Endothelial cell of umbilical vein (primary cell): ENCODE results near the gene CTSC. TPM values are rescaled to one million over a fixed set of nuclear protein-coding genes. Genes with fewer than 3 reads are reported as not detected.

Source experiments
- BruUV-seq: library from RNA; stranded (reverse); fragments of 400-500 nt; replicated peaks from 2 replicates; lab custom pipeline; 2021; lab: Mats Ljungman, UMichigan
- CTCF ChIA-PET: fragments of 300-600, 350-600 bp; sonication (Branson Sonifier 250); formaldehyde crosslinking; loops from one replicate; lab custom pipeline; 2021; ENCODE audit warnings: antibody characterized with exemption, inconsistent platforms; lab: Charles Lee
- POLR2A ChIA-PET: fragments of 300-600, 350-600 bp; sonication (Branson Sonifier 250); formaldehyde crosslinking; loops from one replicate; lab custom pipeline; 2021; ENCODE audit warnings: antibody characterized with exemption, inconsistent platforms; lab: Charles Lee
- DNase-seq: peaks from one replicate; pipeline ENCODE4 v3.0.0-alpha.2; 2011; ENCODE audit warnings: low read depth, low spot score
- FAIRE-seq: peaks from 2 replicates; lab custom pipeline; 2011; peaks lifted over from hg19 to GRCh38; lab: Jason Lieb, UNC
- H2AFZ ChIP-seq: 2 replicates; pipeline ENCODE4 v1.6.0; 2012; ENCODE audit warnings: low read depth, low read length, control low read depth, inconsistent platforms
- H3K27ac ChIP-seq: 2 replicates; pipeline ENCODE4 v1.5.1; 2011; ENCODE audit warnings: low read depth, mild to moderate bottlenecking, control low read depth, low read length, moderate library complexity; ENCODE audit not compliant: insufficient read depth
- H3K27me3 ChIP-seq, 2 experiments: 2 replicates each; pipeline versions ENCODE4 v1.6.0 to v1.6.1; 2011; ENCODE audit warnings: low read length in 2 of 2, mixed read lengths in 1 of 2; ENCODE audit not compliant: control insufficient read depth in 2 of 2, insufficient read depth in 2 of 2
- H3K36me3 ChIP-seq, 2 experiments: 2 replicates in 1 of 2; 3 replicates in 1 of 2; pipeline ENCODE4 v1.5.1; 2011; ENCODE audit warnings: low read length in 2 of 2, mild to moderate bottlenecking in 1 of 2, moderate library complexity in 1 of 2; ENCODE audit not compliant: control insufficient read depth in 2 of 2, insufficient read depth in 2 of 2; ENCODE audit errors: extremely low read depth in 1 of 2
- H3K4me1 ChIP-seq: 3 replicates; pipeline ENCODE4 v1.5.1; 2011; ENCODE audit warnings: mild to moderate bottlenecking, low read length; ENCODE audit not compliant: control insufficient read depth, insufficient read depth; ENCODE audit errors: extremely low read depth
- H3K4me2 ChIP-seq: 2 replicates; pipeline ENCODE4 v1.6.1; 2011; ENCODE audit warnings: low read length, control low read depth, mixed read lengths; ENCODE audit not compliant: insufficient read depth
- H3K4me3 ChIP-seq, 3 experiments: fragments of 200-600 bp in 1 of 3; sonication (generic), shearing (Covaris generic) in 1 of 3; replicated peaks in 1 of 3; 2 replicates each; pipeline ENCODE4 v1.5.1; 2011 to 2016; ENCODE audit warnings: control low read depth in 3 of 3, low read length in 3 of 3, mild to moderate bottlenecking in 2 of 3, inconsistent platforms in 1 of 3, low read depth in 1 of 3, moderate library complexity in 1 of 3; ENCODE audit not compliant: insufficient read depth in 1 of 3
- H3K79me2 ChIP-seq: 2 replicates; pipeline ENCODE4 v1.6.0; 2012; ENCODE audit warnings: low read length, inconsistent platforms; ENCODE audit not compliant: control insufficient read depth, insufficient read depth
- H3K9ac ChIP-seq: replicated peaks from 2 replicates; pipeline ENCODE3; 2011; ENCODE audit warnings: low read length, control low read depth; ENCODE audit not compliant: insufficient read depth; ENCODE audit errors: extremely low read depth
- H3K9me1 ChIP-seq: replicated peaks from 3 replicates; pipeline ENCODE4 v1.6.0; 2011; ENCODE audit warnings: mild to moderate bottlenecking, low read length; ENCODE audit not compliant: control insufficient read depth, insufficient read depth; ENCODE audit errors: extremely low read depth
- H3K9me3 ChIP-seq: replicated peaks from 2 replicates; pipeline ENCODE4 v1.5.1; 2012; ENCODE audit warnings: low read length, inconsistent platforms; ENCODE audit not compliant: control insufficient read depth, insufficient read depth
- H4K20me1 ChIP-seq: replicated peaks from 2 replicates; pipeline ENCODE3; 2011; ENCODE audit warnings: mild to moderate bottlenecking, low read length; ENCODE audit not compliant: control insufficient read depth, insufficient read depth; ENCODE audit errors: extremely low read depth
- EZH2 ChIP-seq: IDR thresholded peaks from 2 replicates; pipeline ENCODE4 v1.6.1; 2012; ENCODE audit warnings: borderline replicate concordance, low read depth, mild to moderate bottlenecking, moderate library complexity, low read length, inconsistent platforms; ENCODE audit not compliant: severe bottlenecking
- FOS ChIP-seq: IDR thresholded peaks from 2 replicates; pipeline ENCODE4 v1.6.1; 2011; ENCODE audit warnings: mild to moderate bottlenecking, low read length, moderate library complexity, borderline replicate concordance; ENCODE audit not compliant: insufficient read depth
- GATA2 ChIP-seq: IDR thresholded peaks from 2 replicates; pipeline ENCODE4 v1.7.0; 2011; ENCODE audit warnings: low read depth, mild to moderate bottlenecking, moderate library complexity, mixed read lengths, low read length; ENCODE audit not compliant: insufficient read length, insufficient read depth
- JUN ChIP-seq: IDR thresholded peaks from 2 replicates; pipeline ENCODE4 v1.6.1; 2011; ENCODE audit warnings: borderline replicate concordance, low read depth; ENCODE audit not compliant: insufficient read length, insufficient read depth
- MAX ChIP-seq: IDR thresholded peaks from 2 replicates; pipeline ENCODE4 v1.6.1; 2011; ENCODE audit not compliant: insufficient read depth, insufficient read length
- MYC ChIP-seq: IDR thresholded peaks from one replicate; pipeline ENCODE4 v1.6.1; 2011; ENCODE audit warnings: mild to moderate bottlenecking, low read depth, low read length
- POLR2A ChIP-seq: IDR thresholded peaks from 2 replicates; pipeline ENCODE4 v1.6.1; 2012; ENCODE audit warnings: low read depth, mild to moderate bottlenecking, control low read depth, low read length
- POLR2AphosphoS5 ChIP-seq: IDR thresholded peaks from 2 replicates; pipeline ENCODE4 v1.6.1; 2012; ENCODE audit warnings: low read depth, mild to moderate bottlenecking, control low read depth, low read length, moderate library complexity; ENCODE audit not compliant: insufficient read depth
- dilution Hi-C: fragments of 300-500 bp; cut with MboI; formaldehyde crosslinking; loops from one replicate; pipeline ENCODE4 v1.15.0; 2019; ENCODE audit warnings: low sequenced_read_pairs; ENCODE audit not compliant: extremely low pct_ligation_motif_present
- intact Hi-C: fragments of 100-400 bp; cut with micrococcal nuclease; formaldehyde crosslinking; loops from one replicate; pipeline ENCODE4 v1.10.0; 2022
- polyA plus RNA-seq, 4 experiments: library from polyadenylated mRNA; depleted of rRNA in 3 of 4; stranded (reverse) in 3 of 4; unstranded in 1 of 4; fragments of >200 nt; gene quantifications; 2 replicates each; pipeline versions ENCODE4 v1.2.1 to v1.2.3, GENCODE V29; 2011 to 2012; ENCODE audit warnings: missing spikeins in 1 of 4
- total RNA-seq: library from RNA; stranded (reverse); gene quantifications from 2 replicates; pipeline ENCODE4 v1.2.3, GENCODE V29; 2021
- TF ChIP-seq, protein P1 (sequence below), 2 donors: IDR thresholded peaks; 1 replicate in 1 of 2; 2 replicates in 1 of 2; pipeline ENCODE4 v1.5.1; 2011; ENCODE audit warnings: low read length in 2 of 2, mild to moderate bottlenecking in 2 of 2, moderate library complexity in 2 of 2, control low read depth in 1 of 2, inconsistent platforms in 1 of 2, low read depth in 1 of 2; ENCODE audit not compliant: insufficient read depth in 1 of 2; ENCODE audit errors: extremely low read depth in 1 of 2

CTSC gene
- total and polyA plus RNA-seq, 2 donors (not counting 3 experiments of a cell fraction or from before 2014, with no cell fraction given) = 130 to 186 TPM

DNA sequence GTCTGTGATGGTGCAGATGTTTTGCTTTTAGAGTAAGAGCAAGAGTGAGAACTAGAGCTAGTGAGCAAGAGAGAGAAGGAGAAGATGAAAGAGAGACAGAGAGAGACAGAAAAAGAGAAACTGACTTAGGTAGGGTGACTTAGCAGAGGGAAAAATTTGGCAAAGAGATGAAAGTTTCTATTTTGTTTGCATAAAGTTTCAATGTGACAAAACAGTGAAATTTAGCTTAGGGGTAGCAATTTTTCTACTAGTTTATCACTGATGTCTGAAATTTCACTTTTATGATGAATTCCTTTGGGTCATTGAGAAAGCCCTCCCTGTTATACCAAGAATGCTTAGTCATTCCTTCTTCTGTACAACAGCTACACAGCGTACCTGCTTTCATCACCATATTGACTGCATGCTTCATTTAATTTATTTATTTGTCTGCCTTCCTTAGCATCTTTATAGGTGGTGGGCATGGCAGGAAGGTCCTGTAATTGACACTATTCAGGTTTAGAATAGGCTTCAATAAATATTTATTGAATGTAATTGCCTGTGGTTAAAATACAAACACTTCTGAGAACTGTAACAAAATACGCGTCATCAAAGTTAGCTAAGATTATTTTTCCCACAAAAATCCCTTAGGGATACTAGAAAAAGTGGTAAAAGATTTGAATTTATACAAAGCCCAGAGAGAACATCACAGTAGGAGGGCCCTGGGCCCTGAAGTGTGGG lies 19.9 kb upstream of the CTSC start:
- ChIA-PET CTCF (interaction anchor here (0.6 to 2.0 kb wide), 8 partner anchors 15 to 822 kb away, joined by 3 to 5 read pairs (median 3); no protein-coding TSS in a partner anchor), POLR2A (interaction anchor here (0.6 kb wide), 1 partner anchor 1545 kb away, joined by 3 read pairs; no protein-coding TSS in a partner anchor)
- Histone ChIP-seq H3K4me3 (no peak overlapping the region), H3K27me3 (no peaks in the 10 kb centered on the region), H3K9me3 (no peaks in the 10 kb centered on the region), H3K27ac (no peak overlapping the region), H3K9ac (no peak overlapping the region), H3K79me2 (no peaks in the 10 kb centered on the region), H3K4me1 (no peaks in the 10 kb centered on the region), H3K9me1 (no peaks in the 10 kb centered on the region), H3K36me3 (no peaks in the 10 kb centered on the region), H4K20me1 (no peaks in the 10 kb centered on the region), H3K4me2 (no peak overlapping the region), H2AFZ (no peak overlapping the region)
- intact Hi-C loops (no loop called here), dilution Hi-C loops (no loop called here)
- TF ChIP-seq, protein P1, sequence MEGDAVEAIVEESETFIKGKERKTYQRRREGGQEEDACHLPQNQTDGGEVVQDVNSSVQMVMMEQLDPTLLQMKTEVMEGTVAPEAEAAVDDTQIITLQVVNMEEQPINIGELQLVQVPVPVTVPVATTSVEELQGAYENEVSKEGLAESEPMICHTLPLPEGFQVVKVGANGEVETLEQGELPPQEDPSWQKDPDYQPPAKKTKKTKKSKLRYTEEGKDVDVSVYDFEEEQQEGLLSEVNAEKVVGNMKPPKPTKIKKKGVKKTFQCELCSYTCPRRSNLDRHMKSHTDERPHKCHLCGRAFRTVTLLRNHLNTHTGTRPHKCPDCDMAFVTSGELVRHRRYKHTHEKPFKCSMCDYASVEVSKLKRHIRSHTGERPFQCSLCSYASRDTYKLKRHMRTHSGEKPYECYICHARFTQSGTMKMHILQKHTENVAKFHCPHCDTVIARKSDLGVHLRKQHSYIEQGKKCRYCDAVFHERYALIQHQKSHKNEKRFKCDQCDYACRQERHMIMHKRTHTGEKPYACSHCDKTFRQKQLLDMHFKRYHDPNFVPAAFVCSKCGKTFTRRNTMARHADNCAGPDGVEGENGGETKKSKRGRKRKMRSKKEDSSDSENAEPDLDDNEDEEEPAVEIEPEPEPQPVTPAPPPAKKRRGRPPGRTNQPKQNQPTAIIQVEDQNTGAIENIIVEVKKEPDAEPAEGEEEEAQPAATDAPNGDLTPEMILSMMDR (IDR thresholded peaks at IDR 0.05; ENCODE audit: extremely low read depth in 1 of 2, insufficient read depth in 1 of 2, low read depth in 1 of 2, low read length in 2 of 2) = no peak
- TF ChIP-seq FOS = no peak
- TF ChIP-seq MYC = no peak
- no peak for TF ChIP-seq POLR2A
- no peak for TF ChIP-seq MAX
- no peak for TF ChIP-seq GATA2
- no peak for TF ChIP-seq EZH2
- TF ChIP-seq JUN = no peak
- TF ChIP-seq POLR2AphosphoS5 = no peak
- FAIRE-seq (no peak), DNase-seq (no peak)
- BruUV-seq = no TSS peak
